ENCODE measurements around the gene PLEKHM2.

Gene PLEKHM2

DNA sequence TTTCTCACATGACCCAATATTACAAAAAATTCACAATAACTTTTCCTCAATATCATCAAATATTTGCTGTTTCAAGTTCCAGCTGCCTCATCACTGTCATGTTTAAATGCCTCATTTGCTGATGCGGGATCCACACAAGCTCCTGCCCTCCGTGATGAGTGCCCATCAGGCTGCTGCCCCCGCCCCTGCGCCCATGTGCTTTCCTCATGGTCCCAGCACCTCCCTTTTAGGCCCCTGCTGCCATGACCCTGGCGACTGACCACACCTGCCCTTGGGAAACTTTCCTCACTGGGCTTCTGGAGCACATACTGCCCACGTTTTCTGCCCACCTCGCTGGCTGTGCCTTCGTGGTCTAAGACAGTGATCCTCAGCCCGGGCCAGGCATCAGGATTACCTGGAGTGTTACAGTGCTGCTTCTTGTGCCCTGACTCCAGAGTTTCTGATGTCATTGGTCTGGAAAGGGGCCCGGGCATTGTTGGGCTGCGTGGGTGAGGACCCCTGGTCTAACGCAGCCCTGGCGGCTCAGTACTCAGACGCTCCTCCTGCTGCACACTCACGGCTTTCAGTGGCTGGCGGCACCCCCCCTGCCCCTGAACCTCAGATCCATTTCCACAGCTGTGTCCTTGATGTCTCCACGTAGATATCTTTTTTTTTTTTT, 20.5 kb downstream of the PLEKHM2 start:
- no peak for TF ChIP-seq CTCF (IDR thresholded peaks at IDR 0.05; ENCODE audit: low read depth, low read length, missing control alignments)
- in situ Hi-C loops (cut with HindIII; ENCODE audit: low sequenced_read_pairs), result no loop called here
- no peak overlapping the region for H3K4me3 ChIP-seq (ENCODE audit: low read depth, low read length)
- no peak for DNase-seq (ENCODE audit: low read depth)

DNA sequence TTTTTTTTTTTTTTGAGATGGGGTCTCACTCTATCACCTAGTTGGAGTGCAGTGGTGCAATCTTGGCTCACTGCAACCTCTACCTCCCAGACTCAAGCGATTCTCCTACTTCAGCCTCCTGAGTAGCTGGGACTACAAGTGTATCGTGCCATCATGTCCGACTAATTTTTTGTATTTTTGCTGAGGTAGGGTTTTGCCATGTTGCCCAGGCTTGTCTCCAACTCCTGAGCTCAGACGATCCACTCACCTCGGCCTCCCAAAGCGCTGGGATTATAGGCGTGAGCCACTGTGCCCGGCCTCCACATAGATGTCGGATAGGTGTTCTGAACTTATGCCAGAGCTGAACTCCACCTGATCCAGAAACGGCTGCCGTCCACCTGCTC, 21.1 kb downstream of the PLEKHM2 start:
- no peak overlapping the region for H3K4me3 ChIP-seq (ENCODE audit: low read depth, low read length)
- no peak for DNase-seq (ENCODE audit: low read depth)
- no peak for TF ChIP-seq CTCF (IDR thresholded peaks at IDR 0.05; ENCODE audit: low read depth, low read length, missing control alignments)
- in situ Hi-C loops (cut with HindIII; ENCODE audit: low sequenced_read_pairs), result no loop called here

GRCh38 chr1:15706751-15707150, 22.6 kb downstream of the PLEKHM2 start:
- no peak for DNase-seq (ENCODE audit: low read depth)
- in situ Hi-C loops (cut with HindIII; ENCODE audit: low sequenced_read_pairs), result no loop called here
- H3K4me3 ChIP-seq (ENCODE audit: low read depth, low read length), result no peak overlapping the region
- no peak for TF ChIP-seq CTCF (IDR thresholded peaks at IDR 0.05; ENCODE audit: low read depth, low read length, missing control alignments)

DNA sequence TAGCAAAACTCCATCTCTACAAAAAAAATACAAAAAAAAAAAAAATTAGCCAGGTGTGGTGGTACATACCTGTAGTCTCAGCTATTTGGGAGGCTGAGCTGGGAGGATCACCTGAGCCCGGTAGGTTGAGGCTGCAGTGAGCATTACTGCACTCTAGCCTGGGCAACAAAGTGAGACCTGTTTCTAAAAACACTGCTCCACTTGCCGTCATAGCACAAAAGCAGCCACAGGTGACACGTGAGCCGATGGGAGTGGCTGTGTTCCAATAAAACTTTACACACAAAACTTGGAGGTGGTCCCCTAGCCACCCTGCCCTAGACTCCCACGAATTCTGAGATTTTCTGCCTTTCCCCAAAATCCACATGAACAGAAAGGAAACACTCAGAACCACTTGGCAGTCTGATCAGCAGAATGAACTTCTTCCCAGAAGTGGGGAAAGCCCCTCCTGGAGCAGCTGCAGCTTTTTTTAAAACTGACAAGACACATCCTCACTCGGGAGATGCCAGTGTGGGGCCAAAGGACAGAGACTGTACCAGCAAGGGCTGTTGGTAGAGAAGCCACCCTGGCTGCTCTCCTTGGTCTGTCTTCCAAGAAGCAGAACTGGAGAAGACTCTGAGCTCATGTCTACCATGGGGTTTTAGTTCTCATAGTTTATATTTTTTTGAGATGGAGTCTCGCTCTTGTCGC, 23.3 kb downstream of the PLEKHM2 start:
- H3K4me3 ChIP-seq (ENCODE audit: low read depth, low read length), result no peak overlapping the region
- no peak for DNase-seq (ENCODE audit: low read depth)
- TF ChIP-seq CTCF (IDR thresholded peaks at IDR 0.05; ENCODE audit: low read depth, low read length, missing control alignments), result no peak
- in situ Hi-C loops (cut with HindIII; ENCODE audit: low sequenced_read_pairs), result no loop called here

DNA sequence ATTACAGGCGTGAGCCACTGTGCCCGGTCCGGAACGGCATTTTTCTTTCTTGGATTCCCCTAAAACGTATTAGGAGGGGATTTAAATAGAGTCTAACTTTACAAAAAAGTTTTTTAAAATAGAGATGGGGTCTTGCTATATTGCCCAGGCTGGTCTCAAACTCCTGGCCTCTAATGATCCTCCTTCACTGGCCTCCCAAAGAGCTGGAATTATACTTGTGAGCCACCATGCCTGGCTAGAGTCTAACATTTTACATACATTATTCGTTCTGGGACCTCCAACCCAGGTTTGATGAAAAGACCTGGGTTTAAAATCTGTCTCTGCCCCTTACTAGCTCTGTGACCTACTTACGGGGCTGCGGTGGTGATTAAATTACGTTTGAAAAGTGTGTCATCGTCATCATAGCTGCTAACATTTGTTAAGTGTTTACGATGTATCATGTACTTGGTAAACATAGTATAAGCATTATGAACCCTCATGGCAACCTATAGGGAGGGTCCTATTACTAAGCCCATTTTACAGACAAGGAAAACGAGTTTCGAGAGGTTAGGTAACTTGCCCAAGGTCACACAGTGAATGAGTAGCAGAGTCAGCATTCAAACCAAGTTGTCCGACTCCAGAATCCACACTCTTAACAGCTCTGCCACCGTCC, 24.5 kb downstream of the PLEKHM2 start:
- DNase-seq (ENCODE audit: low read depth), result no peak

DNA sequence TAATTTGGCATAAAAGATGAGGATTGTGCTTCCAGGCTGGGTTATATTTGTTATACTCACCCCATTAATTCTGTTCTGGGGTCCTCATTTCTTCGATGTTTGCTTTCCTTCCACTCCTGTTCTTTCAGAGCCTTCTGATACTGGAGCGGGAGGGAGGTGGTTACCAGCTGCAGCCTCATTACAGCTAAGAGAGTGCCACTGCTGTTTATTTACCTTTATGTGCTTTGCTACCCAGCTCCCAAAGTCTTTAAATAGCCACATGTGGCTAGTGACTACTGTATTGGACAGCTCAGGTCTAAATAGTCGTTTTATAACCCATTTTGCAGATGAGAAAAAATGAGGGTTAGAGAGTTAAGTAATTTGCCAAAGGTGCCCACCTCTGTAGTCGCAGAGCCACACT, 25.1 kb downstream of the PLEKHM2 start:
- H3K4me3 ChIP-seq (ENCODE audit: low read depth, low read length), result no peak overlapping the region
- DNase-seq (ENCODE audit: low read depth), result no peak
- in situ Hi-C loops (cut with HindIII; ENCODE audit: low sequenced_read_pairs), result no loop called here
- TF ChIP-seq CTCF (IDR thresholded peaks at IDR 0.05; ENCODE audit: low read depth, low read length, missing control alignments), result no peak

More for the DNA sequence above, 24.5 kb downstream of the PLEKHM2 start:
- no peak for TF ChIP-seq CTCF (IDR thresholded peaks at IDR 0.05; ENCODE audit: low read depth, low read length, missing control alignments)
- no peak overlapping the region for H3K4me3 ChIP-seq (ENCODE audit: low read depth, low read length)
- in situ Hi-C loops (cut with HindIII; ENCODE audit: low sequenced_read_pairs), result no loop called here

Measured in astrocyte of the cerebellum (primary cell).